ENCODE measurements around the gene CISD1.

DNA sequence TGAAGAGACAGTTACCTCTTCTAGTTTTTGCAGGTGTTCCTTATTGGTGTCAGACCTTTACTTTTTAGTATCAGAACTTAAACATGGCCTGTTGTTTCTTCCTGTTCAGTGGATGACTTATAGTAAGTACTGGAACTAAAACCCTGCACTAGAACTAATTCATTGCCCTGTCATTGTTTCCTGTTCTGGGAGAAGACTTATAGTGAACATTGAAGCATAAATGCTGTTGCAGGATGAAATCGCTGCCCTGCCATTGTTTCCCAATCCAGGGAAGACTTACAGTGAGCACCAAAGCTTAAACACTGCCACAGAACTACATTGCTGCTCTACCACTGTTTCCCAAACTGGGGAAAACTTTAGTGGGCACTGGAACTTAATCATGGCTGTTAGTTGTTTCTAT, 14.3 kb upstream of the CISD1 start:
- TF ChIP-seq EZH2 (IDR thresholded peaks at IDR 0.05) = no peak
- TF ChIP-seq FOXP2 (optimal IDR thresholded peaks at IDR 0.05; ENCODE audit: control extremely low read depth, extremely low read length, insufficient read depth) = no peak
- no peak for TF ChIP-seq POLR2AphosphoS5 (IDR thresholded peaks at IDR 0.05; ENCODE audit: borderline replicate concordance, low read depth, low read length)
